HG03342 (cell line): ENCODE data around the gene SPRR2D.
"Not testable (repeated sequence)": the region's sequence is repeated elsewhere in the genome, so short reads cannot be mapped to it uniquely, and the experiment has no call there.

ENCODE experiments used
- ATAC-seq: cut with Tn5 transposase; IDR thresholded peaks from one replicate; pipeline ENCODE4 v1.9.1; 2021; ENCODE audit warnings: mild to moderate bottlenecking, moderate library complexity; ENCODE audit not compliant: unreplicated experiment

SPRR2D gene

GRCh38 chr1:153021829-153022228, 19.1 kb downstream of the SPRR2D start:
- ATAC-seq: not testable (repeated sequence)

- not testable (repeated sequence) for ATAC-seq
These were observed 29.6 kb downstream of the SPRR2D start for GRCh38 chr1:153011235-153011758.

- ATAC-seq: no peak
These were observed 39.5 kb downstream of the SPRR2D start, which contains the start of gene SPRR3 for GRCh38 chr1:153001382-153001781. Gene SPRR3, plus strand, starts transcription at chr1:153001749. Its CDS starts 1,272 bp downstream, at chr1:153003021.

- ATAC-seq: no peak
These were observed 40.6 kb downstream of the SPRR2D start for GRCh38 chr1:153000294-153000693.

- ATAC-seq: no peak
These were observed 41.1 kb downstream of the SPRR2D start for GRCh38 chr1:152999818-153000217.

GRCh38 chr1:152998476-152998875, 42.4 kb downstream of the SPRR2D start:
- no peak for ATAC-seq

GRCh38 chr1:152997901-152998300, 43.0 kb downstream of the SPRR2D start:
- ATAC-seq: no peak

- no peak for ATAC-seq
These were observed 44.1 kb downstream of the SPRR2D start for GRCh38 chr1:152996633-152997400.

GRCh38 chr1:152995842-152996241, 45.1 kb downstream of the SPRR2D start:
- no peak for ATAC-seq

- no peak for ATAC-seq
These were observed 47.7 kb downstream of the SPRR2D start for GRCh38 chr1:152993186-152993585.
